Suprapubic skin (tissue), 4 donors: ENCODE data around the gene PRKAR2B. TPM values are rescaled to one million over a fixed set of nuclear protein-coding genes. Genes with fewer than 3 reads are reported as not detected.
A peak's percentile ranks its signal among the peaks of the same experiment; 100 is the strongest.

Experiments used
- DNase-seq, 2 donors: peaks; one replicate each; pipeline ENCODE4 v3.0.0-alpha.2; 2019; ENCODE audit warnings: low spot score in 2 of 2
- H3K27ac ChIP-seq: fragments of 200-600 bp; sonication (generic); one replicate; pipeline ENCODE4 v1.5.1; 2019
- H3K27me3 ChIP-seq: fragments of 200-600 bp; sonication (generic); one replicate; pipeline ENCODE4 v1.5.1; 2019
- H3K36me3 ChIP-seq: fragments of 200-600 bp; sonication (generic); one replicate; pipeline ENCODE4 v1.5.1; 2019
- H3K4me1 ChIP-seq: fragments of 200-600 bp; sonication (generic); one replicate; pipeline ENCODE4 v1.5.1; 2019
- H3K4me3 ChIP-seq: fragments of 200-600 bp; sonication (generic); one replicate; pipeline ENCODE4 v1.5.1; 2019; ENCODE audit warnings: mild to moderate bottlenecking
- H3K9me3 ChIP-seq: fragments of 200-600 bp; sonication (generic); one replicate; pipeline ENCODE4 v1.5.1; 2019
- CTCF ChIP-seq, 2 donors: fragments of 200-600 bp in 1 of 2; fragments of 450-650 bp in 1 of 2; sonication (generic) in 1 of 2; IDR thresholded peaks; one replicate each; pipeline ENCODE4 v1.5.1; 2016 to 2019; ENCODE audit warnings: antibody characterized with exemption in 2 of 2, mild to moderate bottlenecking in 1 of 2, moderate library complexity in 1 of 2
- EP300 ChIP-seq: sonication (generic); formaldehyde crosslinking; IDR thresholded peaks from one replicate; pipeline ENCODE4 v1.6.1; 2017; ENCODE audit warnings: antibody characterized with exemption
- POLR2A ChIP-seq, 2 donors: fragments of 450-650 bp; IDR thresholded peaks; one replicate each; pipeline ENCODE4 v1.6.1; 2017; ENCODE audit warnings: antibody characterized with exemption in 2 of 2, mild to moderate bottlenecking in 2 of 2, moderate library complexity in 2 of 2
- POLR2AphosphoS5 ChIP-seq, 3 donors: sonication (generic); formaldehyde crosslinking; IDR thresholded peaks; one replicate each; pipeline ENCODE4 v1.6.1; 2017; ENCODE audit warnings: antibody characterized with exemption in 3 of 3
- WGBS: methylation state at CpG from one replicate; pipeline ENCODE4 v1.1.5; 2018; 5-methylcytosine and 5-hydroxymethylcytosine counted together
- total RNA-seq, 4 donors: library from RNA; depleted of rRNA; stranded (reverse); fragments of >200 nt; gene quantifications; one replicate each; pipeline ENCODE4 v1.1.0, GENCODE V29; 2016

Gene PRKAR2B
- total RNA-seq, 4 donors from 2014 or later = 4.2 to 10.8 (median 6.2) TPM

- no peaks in the 10 kb centered on the region for H3K9me3 ChIP-seq
- H3K36me3 ChIP-seq = no peaks in the 10 kb centered on the region
- no peaks in the 10 kb centered on the region for H3K4me1 ChIP-seq
- no peak overlapping the region for H3K27ac ChIP-seq
- no peak for DNase-seq
- 87% methylated on average over 3 of the region's 3 CpGs for WGBS
- H3K4me3 ChIP-seq = no peak overlapping the region
- H3K27me3 ChIP-seq = no peaks in the 10 kb centered on the region
- TF ChIP-seq POLR2A (IDR thresholded peaks at IDR 0.05) (no peak), EP300 (no peak), CTCF (IDR thresholded peaks at IDR 0.05) (no peak), POLR2AphosphoS5 (IDR thresholded peaks at IDR 0.05) (no peak)
Observed at GRCh38 chr7:107161415-107161814, 116.9 kb downstream of the PRKAR2B start.

DNA sequence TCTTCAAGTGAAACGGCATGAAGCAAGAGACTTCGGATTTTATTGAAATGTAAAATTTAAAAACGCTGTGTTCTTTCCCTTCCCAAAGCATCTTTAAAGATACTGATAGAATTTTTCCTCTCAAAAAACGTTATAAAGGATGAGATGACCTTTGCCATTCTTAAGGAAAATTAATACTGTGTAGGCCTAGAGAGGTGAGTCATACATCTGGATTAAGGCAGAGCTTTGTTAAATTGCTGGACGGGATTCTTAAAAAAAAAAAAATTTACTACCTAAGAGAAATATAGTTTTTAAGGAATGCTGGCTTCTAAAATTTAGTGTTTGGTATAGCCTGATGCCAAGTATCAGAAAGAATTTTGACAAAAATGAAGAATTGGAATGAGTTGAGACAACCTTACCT, 118.0 kb downstream of the PRKAR2B start:
- TF ChIP-seq EP300 (no peak), POLR2A (IDR thresholded peaks at IDR 0.05) (no peak), POLR2AphosphoS5 (IDR thresholded peaks at IDR 0.05) (no peak), CTCF (IDR thresholded peaks at IDR 0.05) (no peak)
- no peak overlapping the region for H3K4me3 ChIP-seq
- H3K9me3 ChIP-seq = no peaks in the 10 kb centered on the region
- H3K36me3 ChIP-seq = no peaks in the 10 kb centered on the region
- no peak for DNase-seq
- H3K4me1 ChIP-seq = peaks cover 4% of the 10 kb centered on the region
- no peaks in the 10 kb centered on the region for H3K27me3 ChIP-seq
- 80% methylated on average over 5 of the region's 5 CpGs for WGBS
- H3K27ac ChIP-seq = no peak overlapping the region

DNA sequence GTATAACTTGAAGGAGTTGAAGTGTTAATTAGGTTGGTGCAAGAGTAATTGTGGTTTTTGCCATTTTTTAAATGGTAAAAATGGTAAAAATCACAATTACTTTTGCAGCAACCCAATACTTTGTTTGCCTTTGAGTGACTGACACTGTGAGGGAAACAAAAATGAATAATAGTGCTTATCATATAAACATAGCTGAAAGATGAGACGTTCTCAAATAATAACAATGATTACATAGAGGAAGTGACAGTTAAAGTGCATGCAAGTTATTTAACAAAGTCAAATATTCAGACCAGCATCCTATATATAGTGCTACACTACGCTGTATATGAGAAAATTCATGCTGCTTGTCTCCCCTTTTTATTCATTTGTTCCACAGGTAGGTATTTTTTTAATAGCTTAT, 119.6 kb downstream of the PRKAR2B start:
- 65% methylated on average over 2 of the region's 2 CpGs for WGBS
- no peak overlapping the region for H3K27ac ChIP-seq
- H3K4me1 ChIP-seq = peaks cover 4% of the 10 kb centered on the region
- no peaks in the 10 kb centered on the region for H3K27me3 ChIP-seq
- no peak for DNase-seq
- no peaks in the 10 kb centered on the region for H3K36me3 ChIP-seq
- no peaks in the 10 kb centered on the region for H3K9me3 ChIP-seq
- TF ChIP-seq EP300 (no peak), CTCF (IDR thresholded peaks at IDR 0.05) (no peak), POLR2AphosphoS5 (IDR thresholded peaks at IDR 0.05) (no peak), POLR2A (IDR thresholded peaks at IDR 0.05) (no peak)
- H3K4me3 ChIP-seq = no peak overlapping the region

- WGBS = 72% methylated on average over 3 of the region's 3 CpGs
- H3K27me3 ChIP-seq = no peaks in the 10 kb centered on the region
- no peak overlapping the region for H3K27ac ChIP-seq
- TF ChIP-seq POLR2A (IDR thresholded peaks at IDR 0.05) = no peak
- no peak for TF ChIP-seq EP300
- no peak for TF ChIP-seq POLR2AphosphoS5 (IDR thresholded peaks at IDR 0.05)
- no peak for TF ChIP-seq CTCF (IDR thresholded peaks at IDR 0.05)
- no peaks in the 10 kb centered on the region for H3K9me3 ChIP-seq
- DNase-seq = no peak
- H3K4me3 ChIP-seq = no peak overlapping the region
- H3K4me1 ChIP-seq = peaks cover 7% of the 10 kb centered on the region
- no peaks in the 10 kb centered on the region for H3K36me3 ChIP-seq
Observed at GRCh38 chr7:107165341-107165740, 120.8 kb downstream of the PRKAR2B start.

GRCh38 chr7:107166736-107167426, 122.4 kb downstream of the PRKAR2B start:
- TF ChIP-seq POLR2A (IDR thresholded peaks at IDR 0.05) (no peak), EP300 (no peak), POLR2AphosphoS5 (IDR thresholded peaks at IDR 0.05) (no peak), CTCF (IDR thresholded peaks at IDR 0.05) (no peak)
- Histone ChIP-seq H3K9me3 (no peaks in the 10 kb centered on the region), H3K4me1 (peaks cover 20% of the 10 kb centered on the region), H3K27ac (peak overlapping the region; percentile 99), H3K36me3 (peaks cover 4% of the 10 kb centered on the region), H3K4me3 (peak overlapping the region; percentile 90), H3K27me3 (no peaks in the 10 kb centered on the region)
- 40% methylated on average over 5 of the region's 5 CpGs for WGBS
- no peak for DNase-seq
